ENCODE results near the gene SUMO4.

The SUMO4 gene

DNA sequence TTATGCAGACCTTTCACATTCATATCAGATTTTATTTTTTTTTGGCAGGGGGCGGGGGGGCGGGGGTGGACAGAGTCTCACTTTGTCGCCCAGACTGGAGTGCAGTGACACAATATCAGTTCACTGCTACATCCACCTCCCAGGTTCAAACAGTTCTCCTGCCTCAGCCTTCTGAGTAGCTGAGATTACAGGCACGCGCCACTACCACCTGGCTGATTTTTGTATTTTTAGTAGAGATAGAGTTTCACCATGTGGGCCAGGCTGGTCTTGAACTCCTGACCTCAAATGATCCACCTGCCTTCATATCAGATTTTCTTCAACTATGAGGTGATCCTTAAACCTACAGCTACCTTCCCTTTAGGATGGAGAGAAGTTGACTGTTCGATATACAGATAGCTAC lies 8.0 kb upstream of the SUMO4 start:
- DNase-seq: no peak

DNA sequence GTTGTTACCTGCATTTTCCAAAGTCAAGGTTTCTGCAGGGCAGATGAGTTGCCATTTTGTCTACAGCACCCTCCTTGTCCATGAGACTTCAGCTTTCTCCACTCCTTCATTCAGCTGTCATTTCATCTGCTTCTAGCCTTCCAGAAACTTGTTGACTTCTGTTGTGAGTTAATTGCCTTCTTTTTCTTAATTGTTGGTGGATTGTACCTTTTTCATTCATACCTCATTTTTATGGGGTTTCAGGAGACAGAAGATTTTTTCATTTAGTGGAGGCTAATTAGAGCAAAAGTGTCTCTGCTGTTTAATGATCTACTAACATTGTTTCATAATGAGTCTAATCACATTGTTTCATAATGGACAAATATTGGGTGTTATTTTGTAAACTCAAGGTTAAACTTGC lies 7.5 kb upstream of the SUMO4 start:
- DNase-seq: no peak

DNA sequence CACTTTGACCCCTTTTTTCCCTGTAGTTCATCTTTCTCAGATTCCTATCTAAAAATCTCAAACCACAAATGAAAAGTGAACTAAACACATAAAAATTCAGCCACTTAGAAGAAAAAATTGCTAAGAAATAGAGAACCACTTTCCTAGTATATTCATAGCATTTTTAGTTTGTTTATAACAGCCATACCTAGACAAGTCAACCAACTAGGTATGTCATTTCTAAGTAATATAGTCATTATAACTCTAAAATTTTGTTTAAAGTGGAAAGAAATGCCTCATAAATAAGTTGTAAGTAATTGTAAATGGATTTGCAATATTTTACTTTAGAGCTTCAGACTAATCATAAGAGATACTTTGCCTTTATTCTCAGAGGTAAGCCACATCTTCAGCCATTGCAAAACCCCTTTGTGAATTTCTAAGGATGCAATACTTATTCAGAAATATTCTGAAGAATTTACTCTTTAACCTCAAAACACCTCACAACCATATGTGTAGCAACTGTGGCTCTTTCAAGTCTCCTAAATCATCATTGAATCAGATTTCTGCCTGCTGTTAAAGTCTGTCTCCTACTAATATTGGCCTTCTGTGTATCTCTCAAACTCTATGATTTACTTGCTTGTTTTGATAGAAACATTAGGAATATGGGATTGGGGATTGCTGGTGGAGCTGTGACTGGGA lies 6.9 kb upstream of the SUMO4 start:
- no peak for DNase-seq

DNA sequence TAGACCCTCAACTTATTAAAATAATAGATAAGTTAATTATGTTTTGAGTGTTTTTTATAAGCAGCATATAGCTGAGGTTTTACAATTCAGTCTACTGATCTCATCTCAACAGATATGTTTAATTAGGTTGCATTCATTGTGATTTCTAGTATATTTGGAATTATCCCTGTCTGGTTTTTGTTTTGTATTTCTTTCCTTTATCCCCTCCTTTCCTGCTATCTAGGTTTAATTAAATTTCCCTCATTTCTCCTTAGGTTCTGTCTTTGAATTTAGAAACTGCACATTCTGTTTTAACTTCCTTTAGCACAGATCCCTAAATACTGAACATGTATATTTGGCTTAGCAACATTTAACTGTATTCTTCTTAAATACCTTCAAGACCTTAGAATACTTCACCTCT lies 4.9 kb upstream of the SUMO4 start:
- DNase-seq: no peak

DNA sequence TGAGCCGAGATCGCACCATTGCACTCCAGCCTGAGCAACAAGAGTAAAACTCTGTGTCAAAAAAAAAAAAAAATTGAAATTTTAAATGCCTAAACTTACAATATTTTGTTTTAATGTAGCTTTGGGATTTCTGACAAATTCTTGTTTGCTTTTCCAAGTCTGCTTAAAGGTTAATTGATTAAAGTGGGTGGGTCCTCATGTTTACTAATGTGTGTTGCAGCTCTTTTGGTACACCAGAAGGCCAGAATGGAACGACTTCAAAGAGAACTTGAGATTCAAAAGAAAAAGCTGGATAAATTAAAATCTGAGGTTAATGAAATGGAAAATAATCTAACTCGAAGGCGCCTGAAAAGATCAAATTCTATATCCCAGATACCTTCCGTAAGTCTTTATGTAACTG lies 2.7 kb upstream of the SUMO4 start:
- no peak for DNase-seq

DNA sequence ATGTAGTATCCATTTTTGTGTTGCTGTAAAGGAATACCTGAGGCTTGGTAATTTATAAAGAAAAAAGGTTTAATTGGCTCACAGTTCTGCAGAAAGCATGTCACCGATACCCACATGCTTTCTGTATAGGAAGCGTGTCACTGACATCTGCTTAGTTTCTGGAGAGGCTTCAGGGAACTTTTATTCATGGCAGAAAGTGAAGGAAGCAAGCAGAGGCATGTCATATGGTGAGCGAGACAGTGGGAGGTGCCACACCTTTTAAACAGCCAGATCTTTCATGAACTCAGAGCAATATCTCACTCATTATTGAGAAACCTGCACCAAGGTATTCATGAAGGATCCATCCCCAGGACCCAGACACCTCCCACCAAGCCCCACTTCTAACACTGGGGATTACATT lies 3.5 kb downstream of the SUMO4 start:
- no peak for DNase-seq

DNA sequence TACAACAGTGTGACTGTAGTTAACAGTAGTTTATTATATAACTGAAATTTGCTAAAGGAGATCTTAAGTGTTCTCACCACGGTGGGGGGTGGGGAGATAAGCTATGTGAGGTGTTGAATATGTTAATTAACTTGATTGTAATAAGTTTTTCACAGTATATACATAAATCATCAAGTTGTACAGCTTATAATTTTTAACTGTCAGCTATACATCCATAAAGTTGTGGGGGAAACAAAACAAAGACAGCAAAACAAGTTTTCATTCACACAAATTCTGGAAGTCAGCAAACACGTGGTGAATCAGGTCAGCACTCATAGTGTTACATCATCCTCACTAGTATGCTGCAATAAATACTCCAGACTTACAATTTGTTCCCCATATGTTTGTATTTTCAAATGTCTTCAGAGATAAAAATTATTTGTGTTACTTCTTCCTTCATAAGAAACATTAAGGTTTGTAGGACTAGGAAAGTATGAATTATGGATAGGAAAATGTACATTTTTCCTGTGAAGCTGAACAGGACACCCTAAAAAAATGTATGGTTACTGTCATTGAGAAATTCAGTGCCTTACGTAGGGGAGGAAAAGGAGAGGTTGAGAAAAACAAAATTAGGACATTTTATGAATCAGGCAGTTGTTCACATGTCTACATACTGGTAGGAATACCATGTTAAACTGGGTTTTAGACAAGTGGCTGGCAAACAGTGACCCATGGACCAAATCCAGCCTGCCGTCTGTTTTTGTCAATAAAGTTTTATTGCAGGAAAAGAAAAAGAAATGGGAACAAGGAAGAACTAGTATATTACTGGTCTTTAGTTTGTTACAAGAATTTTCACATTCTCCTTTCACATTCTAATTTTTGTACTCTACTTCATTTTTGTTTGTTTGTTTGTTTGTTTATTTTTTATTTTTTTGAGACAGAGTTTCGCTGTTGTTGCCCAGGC lies 6.0 kb downstream of the SUMO4 start:
- DNase-seq: no peak

DNA sequence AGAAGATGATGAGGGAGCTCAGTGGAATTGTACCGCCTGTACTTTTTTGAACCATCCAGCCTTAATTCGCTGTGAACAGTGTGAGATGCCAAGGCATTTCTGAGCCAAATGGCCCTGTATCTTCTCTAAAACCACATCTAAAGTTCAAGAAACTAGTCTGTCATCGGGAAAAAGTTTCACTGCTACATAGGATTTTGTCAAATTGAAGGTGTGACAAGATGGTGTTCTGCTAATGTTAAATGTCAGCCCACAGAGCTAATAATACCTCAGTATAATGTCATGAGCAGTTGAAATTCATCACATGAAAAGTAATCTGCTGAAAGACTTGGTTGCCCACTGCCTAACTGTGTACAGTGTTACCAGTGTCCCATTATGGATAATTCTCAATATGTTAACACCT lies 9.6 kb downstream of the SUMO4 start:
- DNase-seq: no peak

DNA sequence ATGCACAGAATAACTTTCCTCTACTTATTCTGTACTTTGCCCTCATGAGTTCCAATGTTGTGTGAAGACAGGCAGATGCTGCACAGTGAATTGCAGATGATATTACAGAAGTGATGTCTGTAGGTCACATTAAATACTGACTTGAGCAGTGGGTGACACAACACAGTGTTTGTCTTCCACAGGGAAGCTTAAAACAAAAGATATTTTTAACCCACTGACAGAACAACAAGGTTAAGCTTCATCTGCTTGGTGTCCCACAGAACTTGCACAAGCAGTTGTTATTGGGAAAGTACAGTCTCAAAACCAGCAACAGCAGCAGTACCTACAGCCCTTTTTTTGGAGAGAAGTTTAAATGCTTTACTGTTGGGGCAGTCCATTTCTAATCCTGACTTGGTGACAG lies 10.5 kb downstream of the SUMO4 start:
- no peak for DNase-seq

DNA sequence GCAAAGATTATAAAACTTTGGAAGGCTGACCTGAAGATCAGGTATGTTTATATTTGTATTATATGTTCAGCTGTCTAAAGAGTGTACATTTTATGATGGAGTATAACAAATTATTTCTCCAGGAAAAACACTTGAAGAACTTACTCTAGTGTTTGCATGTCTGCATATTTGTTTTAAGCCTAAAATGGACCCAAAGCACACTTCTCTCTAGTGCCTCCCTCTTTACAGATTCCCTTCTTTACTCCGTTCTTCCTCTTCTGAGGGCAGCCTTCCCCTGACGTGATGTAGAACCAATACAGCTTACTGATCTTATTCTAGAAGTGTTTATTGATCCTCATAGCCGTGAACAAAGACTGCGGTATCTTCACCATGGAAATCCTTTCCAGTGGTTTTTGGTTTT lies 13.9 kb downstream of the SUMO4 start:
- DNase-seq: no peak

DNA sequence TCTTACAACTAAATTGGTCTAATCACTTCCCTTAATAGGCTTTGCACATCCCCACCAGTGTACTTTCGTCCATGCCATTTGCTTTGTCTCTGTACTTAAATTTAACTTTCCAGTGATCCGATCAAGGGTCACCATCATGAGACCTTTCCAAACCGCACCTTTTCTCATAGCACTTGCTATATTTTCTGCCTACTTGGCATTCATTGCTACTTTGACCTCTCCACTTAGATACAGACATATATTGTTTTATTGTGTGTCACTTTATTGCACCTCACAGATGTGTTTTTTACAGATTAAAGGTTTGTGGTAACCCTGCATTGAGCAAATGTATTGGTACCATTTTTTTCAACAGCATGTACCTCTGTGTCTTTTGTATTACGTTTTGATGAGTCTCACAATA lies 14.8 kb downstream of the SUMO4 start:
- DNase-seq: no peak

DNA sequence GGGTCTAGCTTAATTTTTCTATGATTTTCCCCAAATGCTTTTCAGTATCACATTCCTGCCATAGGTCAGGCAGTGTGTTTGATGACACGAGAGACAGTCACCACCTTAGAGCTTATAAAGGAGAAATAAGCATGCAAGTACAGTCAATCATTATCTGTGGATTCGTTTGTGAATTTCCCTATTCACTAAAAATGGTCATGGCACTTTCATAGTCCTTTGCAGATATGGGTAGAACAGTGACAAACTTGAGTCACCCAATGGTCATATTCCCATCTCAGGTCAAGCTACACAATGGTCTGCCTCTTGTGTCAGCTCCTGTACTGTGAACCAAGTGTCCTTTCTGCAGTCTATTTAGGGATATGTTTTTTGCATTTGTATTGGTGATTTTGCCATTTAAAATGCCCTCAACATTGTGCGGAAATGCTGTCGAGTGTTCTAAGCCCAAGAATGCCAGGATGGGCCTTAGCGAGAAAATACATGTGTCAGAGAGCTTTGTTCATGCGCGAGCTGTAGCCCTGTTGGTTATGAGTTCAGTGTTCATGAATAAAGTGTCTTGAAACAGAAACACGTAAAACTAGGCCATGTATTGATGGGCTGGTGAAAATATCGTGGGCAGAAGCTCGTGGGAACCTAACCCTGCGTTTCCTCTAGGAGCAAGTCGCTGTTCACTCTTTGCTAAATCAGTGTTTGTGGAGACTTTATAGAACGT lies 19.8 kb downstream of the SUMO4 start:
- DNase-seq: no peak

DNA sequence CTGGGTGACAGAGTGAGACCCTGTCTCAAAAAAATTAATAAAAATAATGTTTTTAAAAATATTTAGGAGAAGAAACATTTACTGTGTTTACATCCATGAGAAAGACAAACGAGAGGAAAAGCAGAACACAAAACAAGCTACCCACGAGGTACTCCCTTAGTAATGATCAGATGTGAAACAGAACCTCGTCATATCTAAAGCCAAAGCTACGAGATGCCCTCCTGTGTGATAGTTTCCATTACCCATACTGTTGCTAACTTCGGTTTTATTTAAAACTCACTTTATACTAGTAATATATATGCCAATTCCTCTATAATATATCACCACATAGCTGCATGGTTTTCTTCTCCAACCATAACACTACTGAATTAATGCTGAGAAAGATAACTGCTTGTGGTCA lies 21.1 kb downstream of the SUMO4 start:
- no peak for DNase-seq

DNA sequence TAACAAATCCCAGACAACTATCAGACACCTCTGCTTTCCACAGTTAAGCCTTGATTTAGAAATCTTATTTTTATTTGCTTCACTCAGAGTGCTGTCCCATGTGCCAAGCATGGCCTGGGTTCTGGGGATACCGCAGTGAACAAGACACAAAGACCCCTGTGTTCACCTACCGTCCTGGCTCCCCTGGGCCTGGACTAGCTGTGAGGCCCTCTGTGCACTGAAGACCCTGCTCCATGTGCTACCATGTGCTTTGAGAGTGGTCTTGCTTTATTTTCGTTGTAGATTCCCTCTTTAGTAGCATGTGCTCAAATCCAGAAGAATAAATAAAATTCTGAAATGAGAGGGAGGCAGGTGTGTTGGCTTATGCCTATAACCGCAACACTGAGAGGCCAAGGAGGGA lies 22.5 kb downstream of the SUMO4 start:
- no peak for DNase-seq

DNA sequence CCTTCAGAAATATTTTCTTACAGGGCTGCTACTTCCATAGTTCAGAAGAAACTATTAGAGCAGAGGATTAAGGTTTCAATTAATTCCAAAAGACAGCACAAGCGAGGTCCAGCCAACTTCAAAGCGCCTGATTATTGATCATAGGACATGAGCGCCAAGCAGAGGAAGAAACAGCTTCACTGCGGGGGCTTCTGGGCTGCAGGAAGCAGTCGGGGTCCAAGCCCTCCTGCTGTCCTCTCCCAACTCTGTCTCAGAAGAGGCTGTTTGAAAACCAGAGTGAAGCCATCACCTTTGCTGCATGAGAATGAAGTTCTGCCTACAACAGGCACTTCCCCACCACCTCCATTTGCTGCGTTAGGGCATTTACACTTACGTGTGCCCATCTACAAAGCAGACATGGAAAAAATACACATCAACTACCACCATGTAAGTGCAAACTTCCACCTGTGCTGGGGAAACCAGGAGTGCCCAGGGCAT lies 23.9 kb downstream of the SUMO4 start:
- no peak for DNase-seq

DNA sequence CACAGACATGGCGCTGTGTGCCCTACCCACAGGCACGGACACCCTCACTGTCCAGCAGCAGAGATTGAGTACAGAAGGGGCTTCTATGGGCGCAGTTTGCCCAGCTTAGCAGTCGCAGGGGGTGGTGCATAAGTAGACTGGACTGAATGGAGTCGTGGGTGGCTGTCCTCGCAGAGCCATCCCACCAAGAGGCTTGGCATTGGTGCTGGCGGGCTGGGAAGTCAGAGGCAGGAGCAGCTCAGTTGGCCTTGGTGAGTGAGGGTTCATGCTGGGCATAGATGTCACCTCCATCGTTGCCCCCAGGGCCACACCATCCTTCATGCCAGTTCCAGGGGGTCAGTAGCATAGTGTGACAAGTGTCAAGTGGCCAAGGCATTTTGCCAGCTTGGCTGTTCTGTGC lies 25.2 kb downstream of the SUMO4 start:
- no peak for DNase-seq

DNA sequence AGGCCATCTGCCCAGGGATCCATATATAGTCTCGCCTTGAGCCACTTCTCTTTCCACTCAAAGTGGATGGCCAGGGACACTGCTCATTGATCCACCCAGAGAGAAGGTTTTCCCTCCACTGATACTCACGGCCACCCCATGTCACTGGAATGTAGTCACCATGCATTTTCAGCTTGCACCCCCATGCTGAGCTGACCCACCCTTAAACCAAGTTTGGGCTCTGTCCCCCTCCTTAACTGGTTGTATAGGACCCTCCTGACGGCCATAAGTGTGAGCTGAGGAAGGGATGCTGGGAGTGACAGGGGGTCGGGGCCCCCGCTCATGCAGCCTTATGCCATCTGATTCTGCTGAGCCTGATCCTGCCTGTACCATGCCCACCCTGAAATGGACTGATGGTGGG lies 25.7 kb downstream of the SUMO4 start:
- no peak for DNase-seq

DNA sequence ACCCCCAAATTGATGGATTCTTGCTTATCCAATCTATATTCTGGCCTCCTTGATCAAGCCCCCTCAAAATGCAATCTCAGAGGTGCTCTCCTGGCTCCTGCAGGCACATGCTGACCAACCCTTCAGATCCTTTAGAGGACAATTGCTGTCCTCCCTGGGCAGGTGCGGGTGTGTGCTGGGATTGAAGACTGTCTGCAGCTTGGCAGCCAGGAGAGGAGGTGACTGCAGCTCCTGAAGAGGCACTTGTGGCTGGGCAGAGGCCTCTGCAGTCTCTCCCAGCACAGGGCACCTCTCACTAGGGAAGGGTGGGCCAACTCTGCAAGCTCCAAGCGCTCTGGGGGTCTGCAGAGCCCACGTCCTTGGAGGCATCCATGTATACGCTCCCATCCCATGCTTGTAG lies 28.5 kb downstream of the SUMO4 start:
- DNase-seq: no peak

DNA sequence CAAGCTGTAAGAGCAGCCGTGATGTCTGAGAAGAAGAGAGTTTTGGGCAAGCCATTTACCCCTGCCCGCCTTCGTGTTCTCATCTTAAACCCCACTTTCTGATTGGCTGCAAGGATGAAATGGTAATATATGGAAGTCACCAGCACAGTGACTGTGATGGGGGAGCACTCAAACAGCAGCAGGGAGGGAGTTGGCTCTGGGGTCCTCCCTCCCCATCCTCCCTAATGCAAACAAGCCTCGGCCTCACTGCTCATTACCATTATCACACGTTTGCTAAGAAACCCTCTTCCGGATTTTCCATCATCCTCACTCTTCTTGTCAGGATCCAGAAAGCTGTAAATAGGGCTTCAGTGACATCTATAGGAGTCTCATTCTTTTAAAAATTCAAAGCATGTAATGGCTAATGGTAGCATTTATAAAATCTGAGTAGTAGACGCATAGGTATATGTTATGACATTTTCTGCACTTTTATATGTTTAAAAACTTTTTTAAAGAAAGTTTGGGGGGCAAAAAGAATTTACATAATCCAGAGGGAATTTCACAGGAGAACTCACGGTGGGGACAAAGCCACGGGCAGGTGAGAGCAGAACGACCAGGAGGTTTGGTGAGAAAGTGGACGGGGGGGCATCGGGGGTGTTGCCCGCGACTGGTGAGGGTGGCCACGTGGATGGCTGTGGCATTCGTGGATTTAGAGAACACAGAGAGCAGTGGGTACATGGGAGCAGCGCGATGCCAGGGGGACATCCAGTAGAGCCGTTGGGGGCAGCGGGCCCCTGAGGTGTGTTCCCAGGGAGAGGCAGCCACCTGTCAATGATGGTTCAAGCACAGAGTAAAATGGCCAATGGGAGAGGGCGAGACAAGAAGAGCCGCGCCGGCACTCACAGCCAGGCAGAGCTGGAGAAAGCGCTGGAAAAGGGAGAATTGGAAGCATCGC lies 29.6 kb downstream of the SUMO4 start:
- no peak for DNase-seq

DNA sequence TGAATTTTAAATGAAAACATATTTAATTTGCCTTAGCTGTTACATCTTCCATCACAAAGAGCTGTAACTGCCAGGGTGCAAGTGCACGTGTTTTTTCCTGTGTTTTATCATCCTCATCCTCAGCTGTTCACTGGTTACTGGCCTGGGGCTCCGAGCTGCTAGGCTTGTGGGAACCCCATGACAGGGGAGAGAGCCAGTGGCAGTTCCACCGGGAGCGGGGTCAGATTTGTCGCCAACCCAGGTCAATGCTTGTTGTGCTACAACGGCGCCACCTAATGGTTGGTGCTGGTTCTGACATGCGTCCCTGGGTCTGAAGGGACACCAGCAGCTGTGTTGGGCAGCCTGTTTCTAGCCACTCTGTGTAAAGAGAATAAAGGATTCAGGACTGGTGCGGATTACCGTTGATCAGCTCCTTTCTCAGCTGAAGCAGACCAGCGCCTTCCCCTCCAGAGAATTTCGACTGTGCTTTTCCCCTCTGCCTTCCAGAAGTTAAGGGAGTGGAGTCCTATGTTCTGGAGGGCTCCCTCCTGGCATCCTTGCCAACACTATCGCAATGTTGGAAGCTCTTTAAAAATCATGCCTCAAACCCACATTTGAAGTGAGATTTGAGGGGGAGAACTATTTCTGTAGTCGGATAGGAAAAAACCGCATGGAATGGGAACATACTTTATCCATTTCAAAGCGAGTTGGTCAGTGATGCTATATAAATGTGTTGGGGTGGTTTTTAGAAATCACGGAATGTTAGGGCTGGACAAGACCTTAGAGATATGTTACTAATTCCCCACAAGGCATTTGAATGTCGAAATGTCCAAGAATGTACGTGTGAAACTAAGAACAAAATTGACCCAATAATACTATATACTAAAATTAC lies 32.1 kb downstream of the SUMO4 start:
- DNase-seq: peak; percentile 83

DNA sequence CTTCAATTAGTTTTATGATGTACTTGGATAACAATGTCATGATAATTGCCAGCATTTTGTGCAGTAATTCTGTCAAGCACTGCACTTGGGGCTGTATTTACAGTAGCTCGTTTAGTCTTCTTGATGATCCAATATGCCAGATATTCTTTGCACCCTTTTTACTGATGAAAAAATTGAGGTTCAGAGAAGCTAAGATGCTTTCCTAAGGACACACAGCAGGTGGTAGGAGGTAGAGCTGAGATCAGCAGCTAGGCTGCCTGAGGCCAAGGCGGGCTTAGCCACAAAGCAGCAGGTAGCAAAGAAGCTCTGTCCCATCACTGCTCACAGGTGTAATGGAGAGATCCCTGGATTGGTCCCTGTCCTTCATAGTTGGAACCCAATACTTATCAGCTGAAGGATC lies 33.3 kb downstream of the SUMO4 start:
- DNase-seq: no peak

DNA sequence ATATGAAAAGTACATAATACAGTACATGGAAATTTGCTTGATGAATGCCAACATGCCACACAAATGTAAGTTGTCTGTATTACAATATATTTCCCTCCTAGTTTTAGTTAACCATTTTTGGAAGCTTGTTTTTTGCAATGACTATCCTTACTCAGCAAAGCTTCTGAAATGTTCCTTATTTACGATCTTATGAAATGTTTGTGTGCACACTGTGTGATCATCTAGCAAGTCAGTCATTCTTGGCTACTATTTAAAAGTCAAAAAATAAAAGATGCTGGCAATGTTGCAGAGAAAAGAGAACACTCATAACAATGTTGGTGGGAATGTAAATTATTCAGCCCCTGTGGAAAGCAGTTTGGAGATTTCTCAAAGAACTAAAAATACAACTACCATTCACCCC lies 33.8 kb downstream of the SUMO4 start:
- no peak for DNase-seq

Measured in NCI-H774 (cell line).